WTC11 (cell line): ENCODE results near the gene IL17RC.

Source experiments
- ATF3 ChIP-seq: sonication (generic); formaldehyde crosslinking; conservative IDR thresholded peaks from 2 replicates; pipeline ENCODE4 v1.8.1; 2022; ENCODE audit warnings: mild to moderate bottlenecking, missing genetic modification reagents
- ATF6 ChIP-seq: sonication (generic); formaldehyde crosslinking; IDR thresholded peaks from 2 replicates; pipeline ENCODE4 v1.8.1; 2023; ENCODE audit warnings: mild to moderate bottlenecking, missing genetic modification reagents
- CBFB ChIP-seq: sonication (generic); formaldehyde crosslinking; IDR thresholded peaks from 2 replicates; pipeline ENCODE4 v1.8.1; 2022; ENCODE audit warnings: mild to moderate bottlenecking, low read depth, missing genetic modification reagents
- CTCF ChIP-seq: fragments of 200-600 bp; IDR thresholded peaks from 2 replicates; pipeline ENCODE4 v1.8.0; 2022; ENCODE audit warnings: antibody characterized with exemption
- ELF4 ChIP-seq: sonication (generic); formaldehyde crosslinking; IDR thresholded peaks from 2 replicates; pipeline ENCODE4 v1.8.1; 2022; ENCODE audit warnings: low read depth, mild to moderate bottlenecking, moderate library complexity, missing genetic modification reagents
- ETV6 ChIP-seq: sonication (generic); formaldehyde crosslinking; IDR thresholded peaks from 2 replicates; pipeline ENCODE4 v1.8.1; 2022; ENCODE audit warnings: mild to moderate bottlenecking, missing genetic modification reagents
- HMGXB4 ChIP-seq: sonication (generic); formaldehyde crosslinking; IDR thresholded peaks from 2 replicates; pipeline ENCODE4 v1.8.1; 2023; ENCODE audit warnings: mild to moderate bottlenecking, moderate library complexity, missing genetic modification reagents
- IRF1 ChIP-seq: sonication (generic); formaldehyde crosslinking; IDR thresholded peaks from 2 replicates; pipeline ENCODE4 v1.8.0; 2023; ENCODE audit warnings: missing genetic modification reagents
- MAX ChIP-seq: sonication (generic); formaldehyde crosslinking; IDR thresholded peaks from 2 replicates; pipeline ENCODE4 v1.8.0; 2022; ENCODE audit warnings: mild to moderate bottlenecking, missing genetic modification reagents
- RELA ChIP-seq: sonication (generic); formaldehyde crosslinking; IDR thresholded peaks from 2 replicates; pipeline ENCODE4 v1.8.1; 2022; ENCODE audit warnings: missing genetic modification reagents, mild to moderate bottlenecking, borderline replicate concordance
- SP1 ChIP-seq: sonication (generic); formaldehyde crosslinking; conservative IDR thresholded peaks from 2 replicates; pipeline ENCODE4 v1.8.1; 2022; ENCODE audit warnings: missing genetic modification reagents
- TP53 ChIP-seq: sonication (generic); formaldehyde crosslinking; IDR thresholded peaks from 2 replicates; pipeline ENCODE4 v1.8.1; 2023; ENCODE audit warnings: mild to moderate bottlenecking, missing genetic modification reagents
- ZNF138 ChIP-seq: sonication (generic); formaldehyde crosslinking; conservative IDR thresholded peaks from 2 replicates; pipeline ENCODE4 v1.8.1; 2022; ENCODE audit warnings: mild to moderate bottlenecking, moderate library complexity, missing genetic modification reagents
- ZNF416 ChIP-seq: fragments of 250-450 bp; sonication (Bioruptor Pico); IDR thresholded peaks from 2 replicates; pipeline ENCODE4 v1.9.0; 2021; ENCODE audit warnings: mild to moderate bottlenecking, inconsistent platforms

GRCh38 chr3:9893739-9894138 is 23.2 kb upstream of the IL17RC start:
- no peak for TF ChIP-seq IRF1 (CRISPR knock-in tag)
- TF ChIP-seq ETV6 (CRISPR knock-in tag), result no peak
- no peak for TF ChIP-seq ATF3 (CRISPR knock-in tag)
- no peak for TF ChIP-seq CTCF
- no peak for TF ChIP-seq TP53
- no peak for TF ChIP-seq ZNF138
- no peak for TF ChIP-seq RELA (CRISPR knock-in tag)
- TF ChIP-seq CBFB (CRISPR knock-in tag), result no peak
- no peak for TF ChIP-seq HMGXB4
- no peak for TF ChIP-seq ATF6 (CRISPR knock-in tag)
- TF ChIP-seq ZNF416 (CRISPR knock-in tag), result no peak
- no peak for TF ChIP-seq SP1 (CRISPR knock-in tag)
- no peak for TF ChIP-seq ELF4 (CRISPR knock-in tag)
- TF ChIP-seq MAX (CRISPR knock-in tag), result no peak
